AG09309 (cell line): ENCODE results near the gene ZCCHC2.

ENCODE experiments used
- DNase-seq: peaks from one replicate; pipeline ENCODE4 v3.0.0-alpha.2; 2010; ENCODE audit warnings: low read depth
- H3K4me3 ChIP-seq: 2 replicates; pipeline ENCODE4 v1.5.1; 2011; ENCODE audit warnings: mild to moderate bottlenecking, low read depth, low read length, moderate library complexity; ENCODE audit not compliant: control insufficient read depth
- TF ChIP-seq, protein P1 (sequence below): IDR thresholded peaks from 2 replicates; pipeline ENCODE4 v1.5.1; 2011; ENCODE audit warnings: mild to moderate bottlenecking, low read depth, low read length, inconsistent platforms; ENCODE audit not compliant: insufficient read depth, control insufficient read depth; ENCODE audit errors: missing control alignments

Gene ZCCHC2

DNA sequence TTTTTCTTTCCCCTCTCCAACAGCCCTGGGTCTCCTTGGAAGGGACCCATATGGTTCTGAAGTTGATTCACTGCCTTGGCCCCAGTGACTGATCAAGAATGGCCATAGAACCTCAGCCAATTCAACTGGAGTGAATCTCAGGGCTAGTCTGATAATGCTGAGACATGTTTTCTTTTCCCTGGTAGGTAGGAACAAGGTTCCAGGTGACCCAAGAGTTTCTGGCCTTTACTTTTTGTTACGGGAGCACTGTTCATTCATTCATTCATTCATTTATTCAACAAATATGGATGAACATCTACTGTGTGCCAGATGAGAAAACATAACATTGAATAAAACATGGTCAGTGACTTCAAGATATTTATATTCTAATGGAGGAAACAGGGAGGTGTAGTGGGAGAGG lies 3.1 kb upstream of the ZCCHC2 start:
- no peak for DNase-seq
- H3K4me3 ChIP-seq, result no peak overlapping the region
- TF ChIP-seq, protein P1, sequence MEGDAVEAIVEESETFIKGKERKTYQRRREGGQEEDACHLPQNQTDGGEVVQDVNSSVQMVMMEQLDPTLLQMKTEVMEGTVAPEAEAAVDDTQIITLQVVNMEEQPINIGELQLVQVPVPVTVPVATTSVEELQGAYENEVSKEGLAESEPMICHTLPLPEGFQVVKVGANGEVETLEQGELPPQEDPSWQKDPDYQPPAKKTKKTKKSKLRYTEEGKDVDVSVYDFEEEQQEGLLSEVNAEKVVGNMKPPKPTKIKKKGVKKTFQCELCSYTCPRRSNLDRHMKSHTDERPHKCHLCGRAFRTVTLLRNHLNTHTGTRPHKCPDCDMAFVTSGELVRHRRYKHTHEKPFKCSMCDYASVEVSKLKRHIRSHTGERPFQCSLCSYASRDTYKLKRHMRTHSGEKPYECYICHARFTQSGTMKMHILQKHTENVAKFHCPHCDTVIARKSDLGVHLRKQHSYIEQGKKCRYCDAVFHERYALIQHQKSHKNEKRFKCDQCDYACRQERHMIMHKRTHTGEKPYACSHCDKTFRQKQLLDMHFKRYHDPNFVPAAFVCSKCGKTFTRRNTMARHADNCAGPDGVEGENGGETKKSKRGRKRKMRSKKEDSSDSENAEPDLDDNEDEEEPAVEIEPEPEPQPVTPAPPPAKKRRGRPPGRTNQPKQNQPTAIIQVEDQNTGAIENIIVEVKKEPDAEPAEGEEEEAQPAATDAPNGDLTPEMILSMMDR, result no peak

DNA sequence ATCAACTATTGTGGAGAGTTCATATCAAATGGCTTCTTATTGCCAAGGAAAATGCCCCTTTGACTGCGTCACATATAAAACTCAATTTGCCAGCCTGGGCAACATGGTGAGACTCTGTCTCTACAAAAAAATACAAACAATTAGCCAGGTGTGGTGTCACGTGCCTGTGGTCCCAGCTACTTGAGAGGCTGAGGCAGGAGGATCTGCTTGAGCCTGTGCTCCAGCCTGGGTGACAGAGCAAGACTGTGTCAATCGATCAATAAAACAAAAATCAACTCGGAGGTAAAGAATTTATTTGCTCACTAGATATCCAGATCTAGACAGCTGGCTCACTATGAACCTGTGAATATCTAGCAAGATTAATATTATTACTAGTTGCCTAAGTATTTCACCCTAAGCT lies 1.7 kb upstream of the ZCCHC2 start:
- DNase-seq, result no peak
- TF ChIP-seq, protein P1, result no peak
- no peak overlapping the region for H3K4me3 ChIP-seq

DNA sequence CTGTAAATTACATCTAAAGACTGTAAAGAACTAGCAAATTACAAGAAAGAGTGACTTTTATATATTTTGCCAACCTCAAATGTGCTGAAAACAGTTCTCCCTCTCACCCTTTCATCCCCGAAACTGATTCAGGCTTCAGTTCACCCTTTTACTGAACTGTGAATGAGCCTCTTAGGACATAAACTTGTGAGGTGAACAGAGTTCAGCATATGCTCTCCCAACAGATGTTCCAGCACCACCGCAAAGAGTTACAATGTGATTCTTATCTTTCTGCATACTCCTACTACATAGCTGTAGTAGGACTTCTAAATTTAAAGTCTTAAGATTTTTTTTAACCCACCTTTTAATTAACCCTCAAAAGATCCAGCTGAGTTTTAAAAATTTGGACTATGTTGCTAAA lies 1.2 kb upstream of the ZCCHC2 start:
- no peak overlapping the region for H3K4me3 ChIP-seq
- TF ChIP-seq, protein P1, result no peak
- no peak for DNase-seq

DNA sequence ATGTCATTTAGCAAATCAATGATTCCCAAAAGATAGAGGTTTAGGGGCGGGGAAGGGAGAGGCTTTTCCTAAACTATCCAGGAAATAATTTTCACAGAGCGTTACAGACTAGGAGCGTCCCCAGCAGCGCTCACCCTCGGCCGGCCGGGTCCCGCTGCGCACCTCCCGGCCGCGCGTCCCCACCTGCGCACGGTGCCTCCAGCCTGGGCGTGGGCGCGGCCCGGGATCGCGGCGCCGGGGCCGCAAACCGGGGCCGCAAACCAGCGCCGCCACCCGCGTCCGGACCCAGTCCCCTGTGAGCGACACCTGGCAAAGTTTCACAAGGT lies 684 bp upstream of the ZCCHC2 start:
- no peak for DNase-seq
- H3K4me3 ChIP-seq, result peak overlapping the region; percentile 84
- TF ChIP-seq, protein P1, result no peak

DNA sequence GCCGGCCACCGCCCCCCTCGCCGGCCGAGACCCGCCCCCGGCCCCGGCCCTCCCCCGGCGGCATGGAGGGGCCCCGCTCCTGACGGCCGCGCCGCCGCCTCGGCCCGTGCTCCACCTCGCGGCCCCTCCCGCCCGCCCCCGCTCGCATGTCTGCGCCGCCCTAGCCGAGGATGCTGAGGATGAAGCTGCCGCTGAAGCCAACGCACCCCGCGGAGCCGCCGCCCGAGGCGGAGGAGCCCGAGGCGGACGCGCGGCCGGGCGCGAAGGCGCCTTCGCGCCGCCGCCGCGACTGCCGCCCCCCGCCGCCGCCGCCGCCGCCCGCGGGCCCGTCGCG lies 397 bp downstream of the ZCCHC2 start:
- peak overlapping the region; percentile 84 for H3K4me3 ChIP-seq
- no peak for DNase-seq
- TF ChIP-seq, protein P1, result no peak

DNA sequence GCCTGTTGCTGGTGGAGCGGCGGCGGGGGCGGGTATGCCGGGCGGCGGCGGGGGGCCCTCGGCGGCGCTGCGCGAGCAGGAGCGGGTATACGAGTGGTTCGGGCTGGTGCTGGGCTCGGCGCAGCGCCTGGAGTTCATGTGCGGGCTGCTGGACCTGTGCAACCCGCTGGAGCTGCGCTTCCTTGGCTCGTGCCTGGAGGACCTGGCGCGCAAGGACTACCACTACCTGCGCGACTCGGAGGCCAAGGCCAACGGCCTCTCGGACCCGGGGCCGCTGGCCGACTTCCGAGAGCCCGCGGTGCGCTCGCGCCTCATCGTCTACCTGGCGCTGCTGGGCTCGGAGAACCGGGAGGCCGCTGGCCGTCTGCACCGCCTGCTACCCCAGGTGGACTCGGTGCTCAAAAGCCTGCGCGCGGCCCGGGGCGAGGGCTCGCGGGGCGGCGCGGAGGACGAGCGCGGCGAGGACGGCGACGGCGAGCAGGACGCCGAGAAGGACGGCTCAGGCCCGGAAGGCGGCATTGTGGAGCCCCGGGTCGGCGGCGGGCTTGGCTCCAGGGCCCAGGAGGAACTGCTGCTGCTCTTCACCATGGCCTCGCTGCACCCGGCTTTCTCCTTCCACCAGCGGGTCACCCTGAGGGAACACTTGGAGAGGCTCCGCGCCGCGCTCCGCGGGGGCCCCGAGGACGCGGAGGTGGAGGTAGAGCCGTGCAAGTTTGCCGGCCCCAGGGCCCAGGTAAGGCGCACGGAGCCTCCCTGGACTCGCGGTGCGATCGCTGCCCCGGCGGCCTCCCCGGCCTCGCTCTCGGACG lies 1.0 kb downstream of the ZCCHC2 start:
- DNase-seq, result no peak
- peak overlapping the region; percentile 46 for H3K4me3 ChIP-seq
- TF ChIP-seq, protein P1, result no peak
